Measurements from ENCODE around the gene BBS9. TPM values are rescaled to one million over a fixed set of nuclear protein-coding genes. Genes with fewer than 3 reads are reported as not detected.

BBS9 gene
- total and polyA plus RNA-seq, 8 donors, result 2.6 to 10.8 (median 6.0) TPM

- FAIRE-seq (no peak), ATAC-seq (no peak), DNase-seq (no peak)
- TF ChIP-seq CTCF (IDR thresholded peaks at IDR 0.05), result no peak
- Histone ChIP-seq H3K4me1 (no peaks in the 10 kb centered on the region), H3K27me3 (no peaks in the 10 kb centered on the region), H3K36me3 (no peaks in the 10 kb centered on the region), H3K27ac (no peak overlapping the region), H3K4me3 (no peak overlapping the region), H3K9me3 (no peaks in the 10 kb centered on the region)
- intact Hi-C loops (cut with DNase I), result no loop called here
These were observed 358.8 kb downstream of the BBS9 start for GRCh38 chr7:33487998-33488682.

GRCh38 chr7:33494474-33494873 lies 365.1 kb downstream of the BBS9 start:
- no peak for FAIRE-seq
- no peak for DNase-seq
- Histone ChIP-seq H3K27ac (no peak overlapping the region), H3K4me1 (no peaks in the 10 kb centered on the region), H3K9me3 (no peaks in the 10 kb centered on the region), H3K27me3 (no peaks in the 10 kb centered on the region), H3K4me3 (no peak overlapping the region), H3K36me3 (no peaks in the 10 kb centered on the region)
- TF ChIP-seq CTCF (IDR thresholded peaks at IDR 0.05), result no peak
- ATAC-seq, result no peak
- intact Hi-C loops (cut with DNase I), result no loop called here

GRCh38 chr7:33495207-33495606 lies 365.8 kb downstream of the BBS9 start:
- no peaks in the 10 kb centered on the region for H3K27me3 ChIP-seq
- no peak for DNase-seq
- TF ChIP-seq CTCF (IDR thresholded peaks at IDR 0.05), result no peak
- peak in 1 of 4 donors; percentile 18 for ATAC-seq
- 55 to 68% methylated on average over 5 of the region's 5 CpGs for WGBS, 2 donors
- H3K36me3 ChIP-seq, result no peaks in the 10 kb centered on the region
- no peaks in the 10 kb centered on the region for H3K9me3 ChIP-seq
- no peak overlapping the region for H3K4me3 ChIP-seq
- FAIRE-seq, result no peak
- no peak overlapping the region for H3K27ac ChIP-seq
- intact Hi-C loops (cut with DNase I), result no loop called here
- no peaks in the 10 kb centered on the region for H3K4me1 ChIP-seq

- no peak for FAIRE-seq
- Histone ChIP-seq H3K27ac (no peak overlapping the region), H3K9me3 (no peaks in the 10 kb centered on the region), H3K27me3 (no peaks in the 10 kb centered on the region), H3K36me3 (no peaks in the 10 kb centered on the region), H3K4me3 (no peak overlapping the region), H3K4me1 (no peaks in the 10 kb centered on the region)
- ATAC-seq, result no peak
- intact Hi-C loops (cut with DNase I), result no loop called here
- WGBS, 2 donors, result 87 to 89% methylated on average over 2 of the region's 2 CpGs
- no peak for DNase-seq
- TF ChIP-seq CTCF (IDR thresholded peaks at IDR 0.05), result no peak
These were observed 367.7 kb downstream of the BBS9 start for GRCh38 chr7:33497051-33497450.

All from pancreas (tissue), 10 donors.